K562 (cell line): ENCODE data around the gene PAIP1. TPM values are rescaled to one million over a fixed set of nuclear protein-coding genes. Genes with fewer than 3 reads are reported as not detected.

Source experiments
- BRD4 ChIP-seq: fragments of 200-600 bp; sonication (generic); IDR thresholded peaks from 2 replicates; pipeline ENCODE4 v1.6.1; 2017; ENCODE audit warnings: inconsistent platforms
- CCNT2 ChIP-seq: IDR thresholded peaks from 2 replicates; pipeline ENCODE4 v1.6.1; 2011; ENCODE audit warnings: borderline replicate concordance, low read depth, mild to moderate bottlenecking, moderate library complexity, mixed read lengths, low read length; ENCODE audit not compliant: insufficient read length; ENCODE audit errors: extremely low read depth
- DIDO1 ChIP-seq: fragments of 450-650 bp; IDR thresholded peaks from 2 replicates; pipeline ENCODE4 v1.6.1; 2016; ENCODE audit warnings: low read depth, missing biosample characterization, missing genetic modification characterization
- ELK1 ChIP-seq: sonication (generic); formaldehyde crosslinking; IDR thresholded peaks from 2 replicates; pipeline ENCODE4 v1.8.1; 2022; ENCODE audit warnings: missing genetic modification reagents
- EP400 ChIP-seq: fragments of 450-650 bp; IDR thresholded peaks from 2 replicates; pipeline ENCODE4 v1.6.1; 2017; ENCODE audit warnings: antibody characterized with exemption, mild to moderate bottlenecking, moderate library complexity
- FOXM1 ChIP-seq, 2 experiments: fragments of 450-650 bp in 1 of 2; sonication (generic) in 1 of 2; formaldehyde crosslinking in 1 of 2; IDR thresholded peaks; 2 replicates each; pipeline versions ENCODE4 v1.6.1 to v1.9.0; 2017 to 2022; ENCODE audit warnings: low read depth in 2 of 2, mild to moderate bottlenecking in 2 of 2, missing genetic modification reagents in 1 of 2, moderate library complexity in 1 of 2
- FOXO4 ChIP-seq: fragments of 450-650 bp; formaldehyde crosslinking; IDR thresholded peaks from 2 replicates; pipeline ENCODE4 v1.4.0; 2020; ENCODE audit warnings: mild to moderate bottlenecking, moderate library complexity
- GABPA ChIP-seq: fragments of 200-800 bp; sonication (Bioruptor generic); conservative IDR thresholded peaks from 2 replicates; pipeline ENCODE4 v1.6.1; 2016; ENCODE audit warnings: low read depth, missing genetic modification characterization, missing compliant biosample characterization
- MLX ChIP-seq, 2 experiments: fragments of 450-650 bp in 1 of 2; sonication (generic) in 1 of 2; formaldehyde crosslinking; conservative IDR thresholded peaks; 2 replicates each; pipeline versions ENCODE4 v1.4.0 to v1.8.1; 2020 to 2022; ENCODE audit warnings: mild to moderate bottlenecking in 1 of 2, missing genetic modification reagents in 1 of 2
- NCOA6 ChIP-seq: fragments of 450-650 bp; IDR thresholded peaks from 2 replicates; pipeline ENCODE4 v1.6.1; 2017; ENCODE audit warnings: mild to moderate bottlenecking
- NFIC ChIP-seq: fragments of 450-650 bp; IDR thresholded peaks from 2 replicates; pipeline ENCODE4 v1.6.1; 2017; ENCODE audit warnings: mild to moderate bottlenecking, inconsistent platforms
- SP2 ChIP-seq: IDR thresholded peaks from 2 replicates; pipeline ENCODE4 v1.6.1; 2011; ENCODE audit warnings: mild to moderate bottlenecking, low read depth, low read length, moderate library complexity; ENCODE audit not compliant: poor library complexity, severe bottlenecking; ENCODE audit errors: extremely low read depth
- SUPT5H ChIP-seq: fragments of 450-650 bp; IDR thresholded peaks from 2 replicates; pipeline ENCODE4 v1.6.1; 2016
- TARDBP ChIP-seq: fragments of 450-650 bp; IDR thresholded peaks from 2 replicates; pipeline ENCODE4 v1.6.1; 2016
- THAP12 ChIP-seq: fragments of 250-450 bp; sonication (Bioruptor Pico); IDR thresholded peaks from 2 replicates; pipeline ENCODE4 v1.9.0; 2021; ENCODE audit warnings: mild to moderate bottlenecking, inconsistent platforms
- ZBTB33 ChIP-seq: sonication (generic); formaldehyde crosslinking; IDR thresholded peaks from 2 replicates; pipeline ENCODE4 v1.8.1; 2023; ENCODE audit warnings: mild to moderate bottlenecking, missing genetic modification reagents
- ZBTB7A ChIP-seq: IDR thresholded peaks from 2 replicates; pipeline ENCODE4 v1.6.1; 2011; ENCODE audit warnings: low read depth, mild to moderate bottlenecking, low read length, moderate library complexity, borderline replicate concordance; ENCODE audit not compliant: control insufficient read depth
- ZC3H11A ChIP-seq: IDR thresholded peaks from 2 replicates; pipeline ENCODE4 v1.6.1; 2012; ENCODE audit warnings: low read depth, low read length, improper control_type of control experiment
- ZFP36 ChIP-seq: fragments of 150-350 bp; IDR thresholded peaks from 2 replicates; pipeline ENCODE4 v1.6.1; 2018; ENCODE audit warnings: low read length, low read depth; ENCODE audit not compliant: partially characterized antibody
- polyA plus RNA-seq, 8 experiments: library from polyadenylated mRNA; depleted of rRNA in 4 of 8; stranded (reverse) in 5 of 8; unstranded in 3 of 8; fragments of >200 nt; fragmentation: Nextera tagmentation in 2 of 8; fragmentation: Illumina TruSeq in 1 of 8; extraction: Ambion mirVana in 2 of 8; extraction: Trizol in 1 of 8; gene quantifications; 2 replicates each; pipeline versions ENCODE4 v1.2.1 to v1.2.3, GENCODE V29; 2011 to 2014; ENCODE audit warnings: inconsistent platforms in 1 of 8, missing spikeins in 1 of 8
- total RNA-seq, 7 experiments: library from RNA; depleted of rRNA in 6 of 7; stranded (reverse); fragments of >200 nt in 6 of 7; fragmentation: Illumina TruSeq in 2 of 7; extraction: Trizol in 2 of 7; gene quantifications; 2 replicates each; pipeline versions ENCODE4 v1.2.1 to v1.2.3, GENCODE V29; 2011 to 2021; ENCODE audit warnings: low replicate concordance in 1 of 7

The PAIP1 gene
- total and polyA plus RNA-seq, 9 of the 15 experiments (the other 6 are each of a cell fraction or from before 2014, with no cell fraction given) = 51.7 to 181 (median 102) TPM

GRCh38 chr5:43556857-43557542 is at the start of gene PAIP1 (continued):
- TF ChIP-seq FOXM1 (IDR thresholded peaks at IDR 0.05; ENCODE audit: low read depth) = no peak
- TF ChIP-seq FOXM1 (CRISPR knock-in tag; IDR thresholded peaks at IDR 0.05; ENCODE audit: low read depth) = peak; percentile 79; the same call in 1 of the 2 replicates
- peak; percentile 60 for TF ChIP-seq CCNT2
- TF ChIP-seq ZFP36 = peak; percentile 14
- peak; percentile 81 for TF ChIP-seq ZBTB7A
- peak; percentile 90; the same call in 1 of the 2 replicates for TF ChIP-seq BRD4
- TF ChIP-seq SP2 = peak; percentile 74
- TF ChIP-seq NCOA6 = peak; percentile 48
- 0 out of 2 replicates have a peak, but pooled peaks have one; percentile 37 for TF ChIP-seq FOXO4 (CRISPR knock-in tag)
- peak; percentile 57; the same call in 1 of the 2 replicates for TF ChIP-seq DIDO1
- TF ChIP-seq ELK1 (CRISPR knock-in tag) = no peak
- peak; percentile 79 for TF ChIP-seq SUPT5H
- TF ChIP-seq THAP12 (CRISPR knock-in tag) = peak; percentile 99
- TF ChIP-seq ZBTB33 = peak; percentile 33; the same call in 1 of the 2 replicates
- TF ChIP-seq NFIC = peak; percentile 68
- no peak; the same call in 1 of the 2 replicates for TF ChIP-seq ZC3H11A
- peak; percentile 48; the same call in 1 of the 2 replicates for TF ChIP-seq GABPA
- peak; percentile 85; the same call in 1 of the 2 replicates for TF ChIP-seq EP400
- 0 out of 4 replicates have a peak, but pooled peaks of 1 of the 2 experiments have one; percentile 40 for TF ChIP-seq MLX (CRISPR knock-in tag; conservative IDR thresholded peaks at IDR 0.05)
- TF ChIP-seq TARDBP = peak; percentile 34
